GM12878 (cell line): ENCODE data around the gene DLG2.

Experiments
- ATF2 ChIP-seq: IDR thresholded peaks from 2 replicates; pipeline ENCODE4 v1.6.1; 2012; ENCODE audit warnings: low read length, inconsistent platforms
- BCL3 ChIP-seq: IDR thresholded peaks from 2 replicates; pipeline ENCODE4 v1.6.1; 2011; ENCODE audit warnings: borderline replicate concordance, low read depth, mild to moderate bottlenecking, moderate library complexity, low read length; ENCODE audit not compliant: insufficient read depth, poor library complexity, severe bottlenecking
- CHD1 ChIP-seq: IDR thresholded peaks from 2 replicates; pipeline ENCODE4 v1.6.1; 2012; ENCODE audit warnings: low read depth, low read length, improper control_type of control experiment
- CTCF ChIP-seq, 3 experiments: IDR thresholded peaks in 2 of 3; conservative IDR thresholded peaks in 1 of 3; 2 replicates each; pipeline ENCODE4 v1.5.1; 2011; ENCODE audit warnings: low read depth in 3 of 3, low read length in 3 of 3, mild to moderate bottlenecking in 3 of 3, control low read depth in 2 of 3, moderate library complexity in 2 of 3, inconsistent platforms in 1 of 3, mixed read lengths in 1 of 3; ENCODE audit not compliant: control insufficient read depth in 2 of 3, insufficient read depth in 1 of 3; ENCODE audit errors: extremely low read depth in 1 of 3
- EP300 ChIP-seq, 2 experiments: fragments of 150-350 bp in 1 of 2; IDR thresholded peaks; 2 replicates each; pipeline ENCODE4 v1.6.1; 2011 to 2012; ENCODE audit warnings: low read depth in 2 of 2, low read length in 2 of 2, borderline replicate concordance in 1 of 2, improper control_type of control experiment in 1 of 2, inconsistent platforms in 1 of 2; ENCODE audit not compliant: control insufficient read depth in 1 of 2
- GABPA ChIP-seq: IDR thresholded peaks from 2 replicates; pipeline ENCODE4 v1.6.1; 2014; ENCODE audit warnings: antibody characterized with exemption, low read depth, mild to moderate bottlenecking, inconsistent platforms
- HCFC1 ChIP-seq: fragments of 150-350 bp; IDR thresholded peaks from 2 replicates; pipeline ENCODE4 v1.6.1; 2014; ENCODE audit warnings: low read length
- REST ChIP-seq: IDR thresholded peaks from 2 replicates; pipeline ENCODE4 v1.6.1; 2012; ENCODE audit warnings: mild to moderate bottlenecking, low read depth, low read length
- SMARCA5 ChIP-seq: fragments of 450-650 bp; IDR thresholded peaks from 2 replicates; pipeline ENCODE4 v1.6.1; 2017; ENCODE audit warnings: mild to moderate bottlenecking

GRCh38 chr11:85299258-85299942 lies 327.7 kb downstream of the DLG2 start:
- TF ChIP-seq HCFC1 = no peak
- no peak for TF ChIP-seq CTCF (IDR thresholded peaks at IDR 0.05 in 2 of 3, conservative IDR thresholded peaks at IDR 0.05 in 1 of 3; ENCODE audit: control insufficient read depth in 2 of 3, extremely low read depth in 1 of 3, insufficient read depth in 1 of 3, low read depth in 3 of 3, low read length in 3 of 3)
- TF ChIP-seq CHD1 = no peak
- TF ChIP-seq EP300 (IDR thresholded peaks at IDR 0.05; ENCODE audit: borderline replicate concordance in 1 of 2, control insufficient read depth in 1 of 2, low read depth in 2 of 2, low read length in 2 of 2) = no peak
- TF ChIP-seq SMARCA5 = no peak
- TF ChIP-seq REST = no peak
- TF ChIP-seq GABPA = no peak
- TF ChIP-seq BCL3 = no peak
- no peak for TF ChIP-seq ATF2
